NCI-H2196 (cell line): Measurements from ENCODE around the gene C5.

Source experiments
- DNase-seq: peaks from one replicate; lab custom pipeline; 2025; ENCODE audit not compliant: unreplicated experiment; lab: John Stamatoyannopoulos, UW

The C5 gene

DNA sequence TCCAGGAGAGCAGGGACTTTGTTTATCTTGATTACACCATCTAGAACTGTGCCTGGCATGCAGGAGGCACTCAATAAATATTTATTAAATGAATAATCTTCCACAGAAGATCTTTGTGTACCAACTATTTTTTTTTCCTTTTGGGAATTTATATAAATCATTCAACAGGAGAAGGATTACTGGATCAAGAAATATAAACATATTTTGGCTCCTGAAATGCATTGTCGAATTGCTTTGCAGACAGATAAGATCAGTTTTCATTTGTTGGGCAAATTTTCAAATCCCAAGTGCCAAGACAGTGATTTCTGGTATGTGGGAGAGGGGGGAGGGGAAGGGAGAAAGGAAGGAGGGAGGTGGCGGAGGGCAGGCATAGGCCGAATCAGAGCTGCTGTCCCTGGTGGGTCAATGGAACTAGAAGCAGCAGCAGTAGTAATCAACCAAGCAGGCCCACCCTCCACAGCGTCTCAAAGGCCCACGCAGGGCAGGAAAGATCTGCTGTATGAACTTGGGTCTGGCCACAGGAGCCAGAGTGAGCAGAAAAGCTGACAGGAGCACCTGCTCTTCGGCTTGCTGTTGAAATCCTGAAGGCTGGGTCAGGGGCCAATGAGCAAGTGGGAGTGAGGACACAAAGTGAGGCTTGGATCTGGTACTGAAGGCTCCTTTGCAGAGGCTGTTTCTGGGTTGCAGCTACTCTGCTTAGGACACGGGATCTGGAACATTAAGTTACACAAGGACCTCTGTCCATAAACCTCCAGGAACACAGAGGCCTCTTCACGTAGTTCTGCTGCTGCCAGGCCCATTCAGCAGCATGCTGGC is 107.7 kb downstream of the C5 start:
- peak; percentile 20 for DNase-seq

DNA sequence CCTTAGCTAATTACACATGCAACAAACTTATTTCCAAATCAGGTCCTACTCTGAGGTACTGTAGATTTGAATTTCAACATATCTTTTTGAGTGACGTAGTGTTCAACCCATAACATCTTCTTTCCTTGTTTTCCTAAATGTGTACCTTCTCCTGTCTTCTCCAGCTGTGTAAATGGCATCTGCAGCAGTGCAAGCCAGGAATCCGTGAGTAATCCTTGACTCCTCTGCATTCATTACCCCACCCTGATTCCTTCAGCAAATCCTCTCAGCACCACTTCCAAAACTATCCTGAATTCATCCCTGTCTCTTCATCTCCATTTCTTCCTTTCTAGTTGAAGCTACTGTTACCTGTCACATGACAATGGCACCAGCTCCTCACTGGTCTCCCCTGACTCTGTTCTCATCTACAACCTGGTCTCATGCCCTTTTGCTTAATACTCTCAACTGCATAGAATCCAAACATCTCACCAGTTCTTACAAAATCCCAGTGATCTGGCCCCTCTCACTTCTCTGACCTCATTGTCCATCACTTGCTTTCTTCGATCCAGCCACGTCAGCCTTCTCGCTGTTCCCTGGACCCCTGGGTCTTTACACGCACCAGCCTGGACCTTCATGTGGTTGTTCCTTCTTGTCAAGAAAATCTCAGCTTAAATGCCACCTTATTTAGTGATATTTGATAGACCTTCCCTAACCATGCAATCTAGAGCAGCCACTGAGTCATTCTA is 108.9 kb downstream of the C5 start:
- DNase-seq = no peak

DNA sequence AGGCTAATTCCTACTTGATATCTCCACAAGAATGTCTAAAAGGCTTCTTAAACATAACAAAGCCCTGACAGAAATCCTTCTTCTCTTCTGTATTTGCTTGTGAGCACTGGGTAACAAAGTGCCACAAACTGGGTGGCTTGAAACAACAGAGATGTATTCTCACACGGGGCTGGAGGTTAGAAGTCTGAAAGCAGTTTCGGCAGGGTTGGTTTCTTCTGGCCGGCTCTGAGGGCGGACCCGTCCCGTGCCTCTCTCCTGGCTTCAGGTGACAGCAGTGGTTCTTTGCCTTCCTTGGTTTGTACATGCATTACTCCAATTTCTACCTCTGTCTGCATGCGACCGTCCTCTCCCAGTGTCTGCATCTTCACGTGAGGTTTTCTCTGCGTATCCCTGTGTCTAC is 109.5 kb downstream of the C5 start:
- DNase-seq = no peak

DNA sequence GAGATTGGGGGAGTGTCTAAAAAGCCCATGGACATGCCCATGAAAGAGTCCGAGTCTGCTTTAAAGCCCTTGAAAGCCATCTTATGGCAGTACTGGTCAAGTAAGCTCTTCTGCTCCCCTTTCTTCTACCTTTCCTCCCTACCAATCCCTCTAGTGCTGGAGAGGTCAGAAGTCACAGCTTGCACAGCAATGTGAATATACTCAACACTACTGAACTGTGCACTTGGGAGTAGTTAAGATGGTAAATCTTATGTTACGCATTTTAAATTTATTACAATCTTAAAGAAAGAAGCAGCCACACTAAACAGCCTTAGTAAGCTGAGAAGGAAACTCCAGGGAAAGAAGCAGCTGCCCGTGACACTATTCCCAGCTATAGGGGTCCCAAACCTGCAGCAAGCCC is 111.2 kb downstream of the C5 start:
- no peak for DNase-seq

DNA sequence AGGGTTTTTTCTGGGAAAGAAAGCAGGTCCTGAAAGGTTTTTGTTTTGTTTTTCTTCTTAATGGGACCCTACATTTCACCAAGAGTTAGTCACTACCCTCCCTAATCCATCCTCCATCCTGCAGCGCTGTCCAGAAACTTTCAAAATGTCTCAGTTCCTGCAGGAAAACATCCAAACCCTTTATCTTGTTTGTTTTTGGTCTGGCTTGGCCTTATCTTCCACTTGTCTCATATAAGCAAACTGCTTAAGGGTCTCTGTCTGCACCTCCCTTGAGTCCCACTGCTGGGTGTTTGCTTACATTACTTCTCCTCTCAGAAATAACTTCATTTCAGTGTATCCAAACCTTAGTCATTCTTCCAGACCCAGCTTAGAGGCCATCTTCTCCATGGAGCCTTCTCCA is 112.5 kb downstream of the C5 start:
- no peak for DNase-seq

DNA sequence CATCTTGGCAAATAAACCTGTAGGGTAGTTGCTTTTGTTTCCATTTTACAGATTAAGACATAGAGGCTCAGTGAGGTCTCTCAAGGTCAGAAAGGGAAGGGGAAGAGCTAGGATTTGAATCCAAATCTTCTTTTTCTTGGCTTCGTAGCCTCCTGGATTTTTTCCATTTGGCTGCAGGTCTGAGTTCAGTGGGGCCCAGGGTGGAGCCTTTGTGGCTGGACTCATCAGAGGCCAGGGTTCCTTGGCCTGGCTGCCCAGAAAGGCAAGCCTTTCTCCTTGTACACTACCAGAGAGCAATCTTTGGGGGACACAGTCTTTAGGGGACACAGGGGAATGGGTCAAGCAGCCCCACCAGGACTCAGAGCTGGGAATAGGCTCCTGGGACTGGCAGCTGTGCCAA is 112.9 kb downstream of the C5 start:
- no peak for DNase-seq

DNA sequence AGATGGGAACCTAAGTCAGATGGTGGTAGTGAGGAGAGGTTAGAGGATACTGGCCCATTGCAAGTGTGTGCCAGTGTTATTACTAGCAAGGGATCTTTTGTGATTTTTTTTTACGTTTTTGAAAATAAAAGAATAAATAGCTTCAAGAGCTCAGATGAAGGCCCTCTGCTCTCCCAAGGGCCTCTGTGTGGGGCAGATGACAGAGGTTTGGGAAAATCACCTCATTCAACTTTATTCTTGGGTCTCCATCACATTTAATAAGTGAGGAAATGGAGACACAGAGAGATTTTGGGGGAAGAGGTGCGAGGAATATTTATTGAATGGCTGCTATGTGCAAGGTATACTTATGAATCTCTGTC is 113.3 kb downstream of the C5 start:
- DNase-seq = no peak

DNA sequence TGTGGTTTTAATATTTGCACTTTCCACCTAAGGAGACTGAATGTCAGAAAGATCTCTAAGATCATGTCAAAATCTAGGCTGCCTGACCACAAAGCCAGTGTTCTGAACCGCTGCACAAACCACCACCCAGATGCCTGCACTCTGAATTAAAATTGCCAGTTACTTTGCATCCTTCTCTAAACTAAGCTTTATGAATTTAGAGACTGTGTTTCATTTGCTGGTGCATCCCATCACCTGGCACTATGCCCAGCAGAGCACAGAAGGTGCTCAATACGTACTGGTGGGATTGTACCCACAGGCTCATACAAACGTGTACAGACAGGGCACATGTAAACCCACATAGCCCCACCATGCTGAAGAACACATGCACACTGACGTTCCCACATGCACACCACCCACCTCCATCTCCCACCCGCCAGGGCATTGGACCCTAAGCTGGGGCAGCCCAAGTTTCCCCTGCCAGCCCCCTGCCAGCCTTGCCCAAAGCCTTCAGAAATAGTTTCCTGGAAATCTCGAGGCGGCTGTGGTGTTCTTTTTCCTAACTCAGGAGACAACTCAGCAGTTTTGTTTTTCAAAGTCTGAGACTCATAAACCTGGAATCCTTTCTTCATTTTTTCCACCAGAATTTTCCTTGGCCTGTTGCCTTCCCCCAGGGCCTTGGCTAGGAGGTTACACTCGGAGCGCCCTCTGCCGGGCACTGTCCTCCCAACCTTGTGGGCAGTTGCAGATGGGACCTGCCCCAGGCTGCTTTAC is 113.9 kb downstream of the C5 start:
- DNase-seq = peak; percentile 94

DNA sequence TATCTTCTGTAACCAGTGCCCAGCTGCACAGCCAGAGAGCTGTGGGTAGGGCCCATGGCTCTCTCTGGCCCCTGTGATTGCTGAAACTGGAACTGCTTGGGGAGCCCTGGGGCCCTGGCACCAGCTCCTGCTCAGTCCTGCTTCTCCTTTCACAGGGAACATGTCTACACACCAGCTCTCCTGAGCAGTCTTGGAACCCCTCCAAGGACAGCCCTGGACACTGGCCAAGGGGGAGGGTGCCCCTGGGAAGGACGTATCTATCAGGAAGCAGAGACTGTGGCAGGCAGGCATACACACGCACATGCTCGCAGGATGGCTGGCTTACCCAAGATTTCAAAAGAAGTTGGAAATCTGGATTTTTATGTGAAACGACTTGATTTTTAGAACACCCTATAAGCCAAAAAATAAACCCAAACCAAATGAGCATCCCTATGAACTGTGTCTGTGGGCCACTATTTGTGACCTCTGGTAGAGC is 114.7 kb downstream of the C5 start:
- peak; percentile 98 for DNase-seq

DNA sequence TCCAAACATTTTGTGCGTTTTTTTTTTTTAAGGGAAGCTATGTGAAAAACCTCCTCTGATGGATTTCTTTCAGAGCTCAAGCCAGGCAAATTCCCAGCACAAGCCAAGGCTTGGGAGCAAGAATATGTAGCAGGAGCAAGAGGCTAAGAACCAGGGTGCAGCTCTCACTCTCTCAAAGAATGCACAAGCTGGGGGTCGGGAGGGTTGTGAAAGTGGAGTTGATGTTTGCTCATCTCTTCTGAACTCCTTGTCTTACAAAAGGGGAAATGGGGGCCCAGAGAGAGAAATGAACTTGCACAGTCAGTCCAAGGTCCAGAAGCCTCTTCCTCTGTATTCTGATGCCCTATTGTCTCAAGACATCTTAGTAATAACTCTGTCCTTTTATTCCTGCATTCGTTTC is 115.8 kb downstream of the C5 start:
- no peak for DNase-seq

DNA sequence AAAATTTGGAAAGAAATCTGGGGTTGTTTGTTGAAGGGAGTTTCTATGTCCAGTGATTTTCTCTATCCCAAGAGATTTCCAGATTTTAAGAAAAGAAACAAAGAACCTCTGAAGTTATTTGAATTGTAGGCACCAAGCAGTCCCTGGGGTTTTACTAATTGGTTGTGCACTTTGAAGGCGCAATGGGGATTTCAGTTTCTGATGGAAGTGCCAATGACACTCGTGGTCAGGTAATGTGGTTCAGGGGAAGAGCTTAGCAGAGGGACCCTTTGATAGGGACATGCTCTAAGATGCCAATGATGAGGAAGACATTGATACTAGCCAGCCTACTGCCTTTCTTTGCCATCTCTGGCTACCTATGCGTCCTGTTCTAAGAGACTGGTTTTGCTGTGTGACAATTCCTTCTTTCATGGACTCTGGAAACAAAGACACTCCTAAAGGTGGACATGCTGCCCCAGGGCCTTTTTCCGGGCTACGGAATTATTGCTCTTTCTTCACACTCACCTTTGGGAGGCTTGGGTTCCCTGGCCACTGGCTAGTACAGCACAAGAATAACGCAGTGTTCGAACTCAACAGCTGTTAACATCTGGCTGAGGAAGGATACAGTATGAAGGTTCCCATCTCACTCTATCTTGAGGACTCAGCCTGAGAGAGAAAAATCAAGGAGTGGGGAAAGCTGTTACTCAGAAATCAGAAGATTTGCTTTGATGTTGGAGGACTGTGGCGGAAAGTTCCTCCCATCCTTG is 116.6 kb downstream of the C5 start:
- DNase-seq = no peak

DNA sequence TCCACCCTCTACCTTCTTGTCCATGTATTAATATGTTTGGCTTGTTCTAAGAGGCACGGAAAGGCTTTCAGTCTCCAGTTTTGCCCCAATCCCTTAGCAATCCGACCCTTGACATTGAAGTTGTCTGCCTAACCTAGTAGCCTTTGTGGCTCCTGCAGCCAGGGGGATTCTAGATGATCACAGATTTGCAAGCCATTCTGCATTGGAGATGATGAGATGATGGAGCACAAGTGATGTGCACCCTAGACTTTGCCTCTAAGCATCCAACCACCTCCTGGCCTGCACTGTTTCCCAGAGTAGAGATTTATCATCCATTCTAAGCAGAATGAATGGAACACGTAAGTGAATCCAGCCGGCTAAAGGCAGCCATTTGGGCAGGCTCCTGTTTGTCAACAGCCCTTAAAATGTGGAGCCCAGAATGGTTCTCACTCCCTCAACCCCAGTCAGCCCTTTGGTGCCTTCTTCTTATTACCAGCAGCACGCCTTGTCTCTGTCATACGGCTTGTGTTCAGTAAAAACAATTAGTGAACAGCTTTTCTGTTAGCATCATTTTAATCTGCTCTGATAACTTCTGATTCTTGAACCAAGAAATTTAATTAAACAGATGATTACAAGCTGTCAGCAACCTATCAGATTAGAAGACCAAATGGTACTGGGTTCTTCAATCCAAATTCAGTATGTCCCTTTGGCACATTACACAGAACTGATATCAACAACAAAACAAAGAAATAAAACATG is 117.8 kb downstream of the C5 start:
- DNase-seq = no peak

DNA sequence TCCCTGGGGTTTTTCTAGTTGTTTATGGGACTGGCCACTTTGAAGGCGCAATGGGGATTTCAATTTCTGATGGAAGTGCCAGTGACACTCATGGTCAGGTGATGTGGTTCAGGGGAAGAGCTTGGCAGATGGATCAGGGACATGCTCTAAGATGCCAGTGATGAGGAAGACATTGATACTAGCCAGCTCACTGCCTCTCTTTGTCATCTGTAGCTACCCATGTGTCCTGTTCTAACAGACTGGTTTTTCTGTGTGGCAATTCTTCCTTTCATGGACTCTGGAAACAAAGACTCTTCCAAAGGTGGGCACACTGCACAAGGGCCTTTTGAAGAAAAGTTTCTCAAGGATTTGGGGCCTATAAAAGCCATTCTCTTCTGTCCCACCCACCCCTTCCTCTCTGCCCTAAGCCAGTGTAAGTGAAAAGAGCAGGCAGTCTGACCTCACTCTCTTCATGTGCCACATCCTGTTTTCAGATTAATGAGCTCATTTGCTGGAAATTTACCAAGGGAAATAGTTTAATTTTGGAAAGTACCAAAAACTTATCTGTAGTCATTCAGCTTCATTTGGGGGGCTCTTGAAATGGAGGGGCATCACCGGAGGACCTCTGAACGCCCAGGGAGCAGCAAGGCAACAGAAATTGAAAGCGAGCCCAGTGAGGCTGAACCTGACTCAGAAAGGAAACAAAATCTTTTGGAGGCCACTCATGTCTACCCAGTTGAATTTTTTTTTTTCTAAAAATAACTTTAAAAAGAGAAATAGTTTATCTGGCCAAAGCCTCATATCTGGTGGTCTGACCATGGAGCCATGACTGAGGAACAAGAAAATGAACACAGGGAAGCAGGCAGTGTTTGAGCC is 118.6 kb downstream of the C5 start:
- DNase-seq = peak; percentile 47

DNA sequence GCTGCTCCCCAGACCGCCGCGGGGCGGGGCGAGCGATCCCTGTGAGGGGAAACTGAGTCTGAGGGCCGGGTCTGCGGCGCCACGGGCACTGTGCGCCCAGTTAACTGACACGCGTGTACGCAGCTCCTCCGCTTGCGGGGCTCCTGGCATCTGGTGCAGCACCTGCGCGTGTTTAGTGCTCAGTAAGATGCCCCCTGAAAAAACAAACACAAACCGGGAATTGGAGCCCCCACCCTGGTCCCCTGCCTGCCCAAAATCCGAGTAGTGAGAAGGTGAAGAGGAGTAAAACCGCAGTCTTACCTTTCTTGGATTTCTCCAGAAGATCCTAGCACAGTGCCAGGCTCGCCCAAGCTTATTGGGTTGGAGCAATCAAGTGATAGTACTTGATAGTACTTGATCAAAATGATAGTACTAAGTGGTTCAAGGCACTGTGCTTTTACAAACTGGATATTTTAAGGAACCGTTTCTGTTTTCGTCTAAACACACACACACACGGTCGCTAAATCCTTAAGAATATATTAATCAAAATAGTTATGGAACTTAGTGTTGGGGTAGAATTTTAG is 120.8 kb downstream of the C5 start:
- DNase-seq = no peak

DNA sequence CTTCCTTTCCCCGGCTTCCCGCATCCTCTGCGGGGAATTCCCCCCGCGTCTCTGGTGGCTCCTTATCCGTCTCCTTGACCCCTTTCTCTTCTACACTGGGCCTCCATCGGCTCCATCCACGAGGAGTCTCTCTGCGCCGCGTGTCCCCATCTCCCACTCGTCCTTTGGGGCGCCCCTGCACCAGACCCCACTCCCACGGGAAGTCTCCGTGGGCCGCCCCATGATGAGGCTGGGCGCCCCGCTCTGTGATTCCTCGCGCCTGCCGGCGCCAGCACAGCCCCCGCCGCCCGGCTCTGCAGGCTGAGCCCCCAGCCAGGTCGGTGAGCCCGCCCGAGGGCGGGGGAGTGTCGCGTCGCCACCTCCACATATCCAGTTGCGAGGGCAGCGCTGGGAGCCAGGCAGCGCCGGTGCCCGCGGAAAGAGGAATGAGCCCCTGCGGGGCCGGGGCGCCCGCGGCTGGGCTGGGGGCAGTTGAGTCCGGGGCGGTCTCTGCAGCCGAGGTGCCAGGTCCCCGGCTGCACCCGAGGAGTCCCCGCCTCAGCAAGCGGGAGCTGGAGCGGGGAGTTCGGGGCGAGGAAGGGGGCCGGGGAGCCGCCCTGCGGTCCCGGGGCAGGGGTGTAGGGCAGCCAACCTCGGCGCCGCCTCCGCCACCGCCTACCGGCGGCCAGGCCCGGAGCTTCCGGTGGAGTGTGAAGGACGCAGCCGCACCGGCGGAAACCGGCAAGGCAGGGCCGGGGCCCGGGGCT is 121.4 kb downstream of the C5 start:
- no peak for DNase-seq

DNA sequence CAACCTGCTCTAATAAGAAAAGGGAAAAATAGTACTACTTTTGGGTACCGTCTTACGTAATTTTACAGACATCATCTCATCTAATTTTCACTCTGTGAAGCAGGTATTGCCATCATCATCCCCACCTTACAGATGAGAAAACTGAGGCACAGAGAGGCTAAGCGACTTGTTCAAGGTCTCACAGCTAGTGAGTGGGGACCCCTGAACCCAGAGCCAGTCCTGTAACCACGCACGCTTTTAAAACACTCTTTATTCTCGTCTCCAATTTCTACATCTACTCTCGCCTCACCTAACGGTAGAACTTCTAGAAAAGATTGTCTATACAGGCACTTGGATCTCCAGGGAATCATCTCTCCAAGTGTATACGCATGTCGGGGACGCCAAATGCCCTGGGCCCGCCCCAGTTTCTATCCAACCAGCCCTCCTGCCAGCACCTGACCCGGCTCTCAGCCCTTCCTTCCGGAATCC is 122.0 kb downstream of the C5 start:
- DNase-seq = no peak

DNA sequence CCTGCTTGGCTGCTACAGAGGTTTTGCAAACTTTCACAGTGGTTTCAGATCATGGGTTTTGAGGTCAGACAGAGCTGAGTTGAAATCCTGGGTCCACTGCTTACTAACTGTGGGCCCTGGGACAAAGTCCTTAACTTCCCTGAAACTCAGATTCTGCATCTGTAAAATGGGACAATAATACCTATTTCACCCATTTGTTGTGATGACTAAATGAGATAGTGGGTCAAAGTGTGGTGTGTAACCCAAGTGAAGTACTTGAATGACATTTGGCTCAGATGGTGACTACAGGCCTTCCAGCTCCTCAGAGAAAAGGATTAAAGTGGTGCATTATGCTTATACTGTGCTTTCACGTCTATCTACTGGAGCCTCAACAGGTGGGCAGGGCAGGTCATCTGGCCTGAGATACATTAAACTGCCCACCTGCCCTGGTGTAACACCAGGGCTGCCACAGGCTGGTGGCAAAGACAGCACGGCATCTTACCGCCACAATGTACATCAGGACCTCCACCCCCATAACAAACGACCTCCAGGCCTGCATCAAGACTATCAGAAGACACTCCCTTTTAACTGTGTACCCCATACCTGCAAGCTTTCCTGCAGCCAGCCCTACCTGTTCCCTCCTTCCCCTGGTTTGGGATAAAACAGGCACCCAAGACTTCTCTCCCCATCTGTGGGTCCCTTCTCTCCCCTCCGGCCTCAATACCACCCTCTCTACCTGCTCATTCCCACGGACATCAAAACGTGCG is 122.6 kb downstream of the C5 start:
- DNase-seq = no peak
